HT1080 (cell line): ENCODE data around the gene AMH. TPM values are rescaled to one million over a fixed set of nuclear protein-coding genes. Genes with fewer than 3 reads are reported as not detected.
A peak's percentile ranks its signal among the peaks of the same experiment; 100 is the strongest.
"Not testable (repeated sequence)": the region's sequence is repeated elsewhere in the genome, so short reads cannot be mapped to it uniquely, and the experiment has no call there.

Experiments
- DNase-seq: peaks from one replicate; pipeline ENCODE4 v3.0.0-alpha.2; 2015; ENCODE audit warnings: low read depth
- polyA plus RNA-seq, 2 experiments: library from polyadenylated mRNA; depleted of rRNA; stranded (reverse); fragments of >200 nt; gene quantifications; 2 replicates each; pipeline ENCODE4 v1.2.3, GENCODE V29; 2015
- total RNA-seq: library from RNA; depleted of rRNA; stranded (reverse); fragments of >200 nt; shearing (Covaris generic); gene quantifications from 2 replicates; pipeline ENCODE4 v1.2.3, GENCODE V29; 2014; rRNA removed

AMH gene
- total RNA-seq = 7.2 and 10.6 TPM in 2 replicates
- polyA plus RNA-seq (2015; cell fraction: cytosol; rRNA removed) = 2.8 and 3.4 TPM in 2 replicates
- polyA plus RNA-seq (2015; cell fraction: nucleus; rRNA removed) = 40.8 and 41.9 TPM in 2 replicates

- DNase-seq = no peak
Measured at GRCh38 chr19:2249010-2249866, at the start of gene AMH. Gene AMH, plus strand, starts transcription at chr19:2249323. Its CDS starts 10 bp downstream, at chr19:2249333.

- DNase-seq = no peak
Measured at GRCh38 chr19:2199861-2200623, 49.1 kb upstream of the AMH start.

- DNase-seq = not testable (repeated sequence)
Measured at GRCh38 chr19:2200624-2201294, 48.4 kb upstream of the AMH start.

GRCh38 chr19:2201473-2202148, 47.5 kb upstream of the AMH start:
- peak; percentile 36 for DNase-seq

- no peak for DNase-seq
Measured at GRCh38 chr19:2202366-2202765, 46.8 kb upstream of the AMH start.

GRCh38 chr19:2207008-2207407, 42.1 kb upstream of the AMH start:
- DNase-seq = no peak

GRCh38 chr19:2207991-2208860, 40.9 kb upstream of the AMH start:
- DNase-seq = peak; percentile 79

GRCh38 chr19:2208975-2209374, 40.1 kb upstream of the AMH start:
- DNase-seq = no peak

- no peak for DNase-seq
Measured at GRCh38 chr19:2209408-2209807, 39.7 kb upstream of the AMH start.

GRCh38 chr19:2210206-2210605, 38.9 kb upstream of the AMH start:
- no peak for DNase-seq

GRCh38 chr19:2210987-2211740, 38.0 kb upstream of the AMH start:
- DNase-seq = no peak

GRCh38 chr19:2212861-2213711, 36.0 kb upstream of the AMH start:
- no peak for DNase-seq

GRCh38 chr19:2213799-2214198, 35.3 kb upstream of the AMH start:
- no peak for DNase-seq

- no peak for DNase-seq
Measured at GRCh38 chr19:2214251-2214650, 34.9 kb upstream of the AMH start.

GRCh38 chr19:2215281-2215751, 33.8 kb upstream of the AMH start:
- no peak for DNase-seq

GRCh38 chr19:2216361-2217225, 32.5 kb upstream of the AMH start:
- no peak for DNase-seq

GRCh38 chr19:2217591-2217990, 31.5 kb upstream of the AMH start:
- DNase-seq = no peak
